HG03571 (cell line): ENCODE results near the gene TENM4.

Source experiments
- ATAC-seq: cut with Tn5 transposase; IDR thresholded peaks from one replicate; pipeline ENCODE4 v1.9.1; 2021; ENCODE audit not compliant: unreplicated experiment

The TENM4 gene

GRCh38 chr11:79311461-79311860, 129.4 kb downstream of the TENM4 start:
- ATAC-seq = no peak

GRCh38 chr11:79309407-79309806, 131.4 kb downstream of the TENM4 start:
- no peak for ATAC-seq

- ATAC-seq = no peak
These were observed 132.4 kb downstream of the TENM4 start for GRCh38 chr11:79308429-79308828.

GRCh38 chr11:79304599-79305212, 136.1 kb downstream of the TENM4 start:
- ATAC-seq = no peak

- no peak for ATAC-seq
These were observed 144.7 kb downstream of the TENM4 start for GRCh38 chr11:79296141-79296540.

GRCh38 chr11:79294845-79295731, 145.7 kb downstream of the TENM4 start:
- ATAC-seq = no peak

- ATAC-seq = no peak
These were observed 148.9 kb downstream of the TENM4 start for GRCh38 chr11:79291948-79292347.

- ATAC-seq = no peak
These were observed 150.1 kb downstream of the TENM4 start for GRCh38 chr11:79290761-79291160.

- no peak for ATAC-seq
These were observed 152.9 kb downstream of the TENM4 start for GRCh38 chr11:79287952-79288351.

GRCh38 chr11:79285756-79286155, 155.1 kb downstream of the TENM4 start:
- ATAC-seq = no peak

- no peak for ATAC-seq
These were observed 164.0 kb downstream of the TENM4 start for GRCh38 chr11:79276736-79277325.

GRCh38 chr11:79274636-79275331, 166.0 kb downstream of the TENM4 start:
- ATAC-seq = no peak

GRCh38 chr11:79273781-79274180, 167.0 kb downstream of the TENM4 start:
- no peak for ATAC-seq

GRCh38 chr11:79269611-79270307, 171.1 kb downstream of the TENM4 start:
- ATAC-seq = no peak

GRCh38 chr11:79266396-79266795, 174.4 kb downstream of the TENM4 start:
- no peak for ATAC-seq

- ATAC-seq = no peak
These were observed 175.0 kb downstream of the TENM4 start for GRCh38 chr11:79265756-79266322.

GRCh38 chr11:79264284-79264683, 176.5 kb downstream of the TENM4 start:
- no peak for ATAC-seq

- no peak for ATAC-seq
These were observed 177.8 kb downstream of the TENM4 start for GRCh38 chr11:79263001-79263400.

- no peak for ATAC-seq
These were observed 178.6 kb downstream of the TENM4 start for GRCh38 chr11:79262221-79262620.

GRCh38 chr11:79261684-79262083, 179.1 kb downstream of the TENM4 start:
- ATAC-seq = no peak
